ENCODE results near the gene SIRT2. TPM values are rescaled to one million over a fixed set of nuclear protein-coding genes. Genes with fewer than 3 reads are reported as not detected.
"Not testable (repeated sequence)": the region's sequence is repeated elsewhere in the genome, so short reads cannot be mapped to it uniquely, and the experiment has no call there.

The SIRT2 gene
- total and polyA plus RNA-seq, 2 donors (not counting 1 experiment from before 2014, with no cell fraction given) = 42.4 to 65.9 TPM

- no peak for TF ChIP-seq EZH2 (IDR thresholded peaks at IDR 0.05; ENCODE audit: borderline replicate concordance, insufficient read depth, low read depth, low read length, poor library complexity, severe bottlenecking)
- TF ChIP-seq CTCF (IDR thresholded peaks at IDR 0.05) = no peak
- H3K4me2 ChIP-seq (replicated peaks; ENCODE audit: low read depth, low read length, poor library complexity, severe bottlenecking) = no peak overlapping the region
- no peaks in the 10 kb centered on the region for H3K9me3 ChIP-seq (ENCODE audit: control extremely low read depth in 1 of 3, control insufficient read depth in 2 of 3, insufficient read depth in 1 of 3, low read length in 2 of 3)
- H4K20me1 ChIP-seq (ENCODE audit: control insufficient read depth, insufficient read depth, low read length, poor library complexity, severe bottlenecking) = no peaks in the 10 kb centered on the region
- H3K27ac ChIP-seq (ENCODE audit: low read length in 2 of 2) = no peak overlapping the region
- intact Hi-C loops (cut with micrococcal nuclease) = no loop called here
- H3K9me3 Mint-ChIP-seq (ENCODE audit: insufficient read depth) = no peaks in the 10 kb centered on the region
- peaks cover 1% of the 10 kb centered on the region for H3K4me1 Mint-ChIP-seq
- peaks cover 0 to 23% of the 10 kb centered on the region in 2 experiments for H3K36me3 ChIP-seq (replicated peaks in 1 of 2; ENCODE audit: control extremely low read depth in 1 of 2, control insufficient read depth in 1 of 2, extremely low read depth in 1 of 2, insufficient read depth in 2 of 2, low read length in 1 of 2)
- ATAC-seq (ENCODE audit: low read depth) = no peak
- no peak overlapping the region for H3K4me3 ChIP-seq (ENCODE audit: control extremely low read depth in 1 of 5, extremely low read depth in 1 of 5, insufficient read depth in 1 of 5, low read depth in 2 of 5, low read length in 4 of 5)
- CTCF ChIA-PET = interaction anchor here (0.7 to 3.2 kb wide), 9 partner anchors 12 to 344 kb away, joined by 3 to 43 read pairs (median 7); partner anchors contain the start of gene RINL
- H3K27me3 ChIP-seq (replicated peaks in 1 of 4; ENCODE audit: control extremely low read depth in 1 of 4, control insufficient read depth in 3 of 4, insufficient read depth in 4 of 4, low read length in 3 of 4) = no peaks in the 10 kb centered on the region
- H3K27ac Mint-ChIP-seq = no peak overlapping the region
- H3K27me3 Mint-ChIP-seq = no peaks in the 10 kb centered on the region
- no peak overlapping the region for H3K4me3 Mint-ChIP-seq
- POLR2A ChIA-PET = no interaction called here
- no peak for DNase-seq
- H3K9ac ChIP-seq (ENCODE audit: low read length) = no peak overlapping the region
- peaks cover 3 to 8% of the 10 kb centered on the region in 2 donors for H3K4me1 ChIP-seq (ENCODE audit: control insufficient read depth in 2 of 2, insufficient read depth in 2 of 2, low read length in 2 of 2)
- no peak overlapping the region for H2AFZ ChIP-seq (ENCODE audit: insufficient read depth, low read depth, low read length, poor library complexity, severe bottlenecking)
- peaks cover 19% of the 10 kb centered on the region for H3K79me2 ChIP-seq (ENCODE audit: control insufficient read depth, insufficient read depth, low read length)
- 97% methylated on average over 17 of the region's 17 CpGs for WGBS (ENCODE audit: insufficient coverage)
Observed at GRCh38 chr19:38888876-38889275, 10.5 kb downstream of the SIRT2 start.

- H3K36me3 ChIP-seq (replicated peaks in 1 of 2; ENCODE audit: control extremely low read depth in 1 of 2, control insufficient read depth in 1 of 2, extremely low read depth in 1 of 2, insufficient read depth in 2 of 2, low read length in 1 of 2) = peaks cover 0 to 27% of the 10 kb centered on the region in 2 experiments
- H2AFZ ChIP-seq (ENCODE audit: insufficient read depth, low read depth, low read length, poor library complexity, severe bottlenecking); ATAC-seq (ENCODE audit: low read depth); H3K4me2 ChIP-seq (replicated peaks; ENCODE audit: low read depth, low read length, poor library complexity, severe bottlenecking); H3K9me3 ChIP-seq (ENCODE audit: control extremely low read depth in 1 of 3, control insufficient read depth in 2 of 3, insufficient read depth in 1 of 3, low read length in 2 of 3); H3K9ac ChIP-seq (ENCODE audit: low read length); H3K27ac Mint-ChIP-seq; H4K20me1 ChIP-seq (ENCODE audit: control insufficient read depth, insufficient read depth, low read length, poor library complexity, severe bottlenecking); DNase-seq; intact Hi-C loops (cut with micrococcal nuclease); H3K9me3 Mint-ChIP-seq (ENCODE audit: insufficient read depth); H3K4me3 Mint-ChIP-seq; H3K27ac ChIP-seq (ENCODE audit: low read length in 2 of 2); H3K27me3 Mint-ChIP-seq; H3K4me3 ChIP-seq (ENCODE audit: control extremely low read depth in 1 of 5, extremely low read depth in 1 of 5, insufficient read depth in 1 of 5, low read depth in 2 of 5, low read length in 4 of 5); H3K27me3 ChIP-seq (replicated peaks in 1 of 4; ENCODE audit: control extremely low read depth in 1 of 4, control insufficient read depth in 3 of 4, insufficient read depth in 4 of 4, low read length in 3 of 4): not testable (repeated sequence)
- H3K79me2 ChIP-seq (ENCODE audit: control insufficient read depth, insufficient read depth, low read length) = peaks cover 24% of the 10 kb centered on the region
- H3K4me1 Mint-ChIP-seq = peaks cover 14% of the 10 kb centered on the region
- 95% methylated on average over 3 of the region's 3 CpGs for WGBS (ENCODE audit: insufficient coverage)
- ChIA-PET CTCF (interaction anchor here (1.2 to 1.5 kb wide), 2 partner anchors 9 to 36 kb away, joined by 4 to 5 read pairs; no protein-coding TSS in a partner anchor), POLR2A (interaction anchor here (0.7 kb wide), 1 partner anchor 161 kb away, joined by 3 read pairs; no protein-coding TSS in a partner anchor)
- H3K4me1 ChIP-seq (ENCODE audit: control insufficient read depth in 2 of 2, insufficient read depth in 2 of 2, low read length in 2 of 2) = peaks cover 15 to 26% of the 10 kb centered on the region in 2 donors
Observed at GRCh38 chr19:38884691-38885090, 14.7 kb downstream of the SIRT2 start.
